ENCODE measurements around the gene AHRR. TPM values are rescaled to one million over a fixed set of nuclear protein-coding genes. Genes with fewer than 3 reads are reported as not detected.

AHRR gene
- total RNA-seq, 1 experiment from 2014 or later: 3.2 TPM

DNA sequence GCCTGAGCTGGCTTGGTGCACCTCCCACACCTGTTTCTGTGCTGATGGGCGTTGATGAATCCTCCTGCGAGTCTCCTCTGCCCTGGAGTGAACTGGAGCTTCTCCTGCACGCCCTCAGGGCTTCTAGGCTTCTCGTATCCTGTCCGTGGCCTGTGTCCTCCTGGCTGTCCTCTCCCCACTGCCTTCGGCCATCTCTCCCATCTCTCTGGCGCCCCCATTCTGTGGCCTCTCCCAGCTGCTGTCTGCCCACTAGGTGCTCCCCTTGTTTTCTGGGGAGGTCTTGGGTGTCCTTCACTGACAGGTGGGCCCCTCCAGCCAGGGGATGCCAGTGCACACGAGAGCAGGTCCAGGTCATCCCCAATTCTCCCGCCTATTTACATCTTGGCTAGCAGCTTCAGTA lies 28.8 kb downstream of the AHRR start:
- peak; percentile 19 for DNase-seq (ENCODE audit: unreplicated experiment)
- Mint-ChIP-seq H3K4me3 (ENCODE audit: unreplicated experiment) (no peak overlapping the region), H3K4me1 (ENCODE audit: insufficient read depth, unreplicated experiment) (no peaks in the 10 kb centered on the region), H3K36me3 (ENCODE audit: insufficient read depth, unreplicated experiment) (no peaks in the 10 kb centered on the region), H3K9me3 (ENCODE audit: unreplicated experiment) (no peaks in the 10 kb centered on the region), H3K27me3 (ENCODE audit: insufficient read depth, unreplicated experiment) (no peaks in the 10 kb centered on the region), H3K27ac (ENCODE audit: low read depth, unreplicated experiment) (no peak overlapping the region)
- ChIA-PET CTCF (interaction anchor here (0.6 to 0.8 kb wide), 4 partner anchors 13 to 82 kb away, joined by 3 read pairs; no protein-coding TSS in a partner anchor), POLR2A (no interaction called here)
- no TSS peak for BruUV-seq (replicated peaks)
- intact Hi-C loops (cut with micrococcal nuclease): no loop called here
- TF ChIP-seq CTCF (IDR thresholded peaks at IDR 0.05; ENCODE audit: unreplicated experiment): no peak

- ChIA-PET POLR2A (no interaction called here), CTCF (interaction anchor here (0.7 kb wide), 1 partner anchor 72 kb away, joined by 3 read pairs; no protein-coding TSS in a partner anchor)
- Mint-ChIP-seq H3K27ac (ENCODE audit: low read depth, unreplicated experiment) (no peak overlapping the region), H3K36me3 (ENCODE audit: insufficient read depth, unreplicated experiment) (no peaks in the 10 kb centered on the region), H3K4me3 (ENCODE audit: unreplicated experiment) (no peak overlapping the region), H3K9me3 (ENCODE audit: unreplicated experiment) (no peaks in the 10 kb centered on the region), H3K4me1 (ENCODE audit: insufficient read depth, unreplicated experiment) (no peaks in the 10 kb centered on the region), H3K27me3 (ENCODE audit: insufficient read depth, unreplicated experiment) (no peaks in the 10 kb centered on the region)
- no TSS peak for BruUV-seq (replicated peaks)
- DNase-seq (ENCODE audit: unreplicated experiment): no peak
- no peak for TF ChIP-seq CTCF (IDR thresholded peaks at IDR 0.05; ENCODE audit: unreplicated experiment)
- intact Hi-C loops (cut with micrococcal nuclease): no loop called here
These were observed 29.8 kb downstream of the AHRR start for GRCh38 chr5:351084-351920.

GRCh38 chr5:351921-352245 lies 30.4 kb downstream of the AHRR start:
- no peaks in the 10 kb centered on the region for H3K4me1 Mint-ChIP-seq (ENCODE audit: insufficient read depth, unreplicated experiment)
- ChIA-PET POLR2A (no interaction called here), CTCF (no interaction called here)
- H3K27me3 Mint-ChIP-seq (ENCODE audit: insufficient read depth, unreplicated experiment): no peaks in the 10 kb centered on the region
- BruUV-seq (replicated peaks): no TSS peak
- no peak overlapping the region for H3K4me3 Mint-ChIP-seq (ENCODE audit: unreplicated experiment)
- H3K36me3 Mint-ChIP-seq (ENCODE audit: insufficient read depth, unreplicated experiment): no peaks in the 10 kb centered on the region
- no peaks in the 10 kb centered on the region for H3K9me3 Mint-ChIP-seq (ENCODE audit: unreplicated experiment)
- no peak for TF ChIP-seq CTCF (IDR thresholded peaks at IDR 0.05; ENCODE audit: unreplicated experiment)
- no peak overlapping the region for H3K27ac Mint-ChIP-seq (ENCODE audit: low read depth, unreplicated experiment)
- no peak for DNase-seq (ENCODE audit: unreplicated experiment)
- intact Hi-C loops (cut with micrococcal nuclease): no loop called here

- ChIA-PET CTCF (interaction anchor here (0.6 kb wide), 1 partner anchor 32 kb away, joined by 3 read pairs; no protein-coding TSS in a partner anchor), POLR2A (interaction anchor here (0.6 to 1.3 kb wide), 2 partner anchors 13 to 35 kb away, joined by 3 to 4 read pairs; no protein-coding TSS in a partner anchor)
- no peaks in the 10 kb centered on the region for H3K4me1 Mint-ChIP-seq (ENCODE audit: insufficient read depth, unreplicated experiment)
- H3K9me3 Mint-ChIP-seq (ENCODE audit: unreplicated experiment): no peaks in the 10 kb centered on the region
- no peak overlapping the region for H3K4me3 Mint-ChIP-seq (ENCODE audit: unreplicated experiment)
- no peaks in the 10 kb centered on the region for H3K36me3 Mint-ChIP-seq (ENCODE audit: insufficient read depth, unreplicated experiment)
- no peak overlapping the region for H3K27ac Mint-ChIP-seq (ENCODE audit: low read depth, unreplicated experiment)
- no peak for DNase-seq (ENCODE audit: unreplicated experiment)
- no peak for TF ChIP-seq CTCF (IDR thresholded peaks at IDR 0.05; ENCODE audit: unreplicated experiment)
- intact Hi-C loops (cut with micrococcal nuclease): no loop called here
- H3K27me3 Mint-ChIP-seq (ENCODE audit: insufficient read depth, unreplicated experiment): no peaks in the 10 kb centered on the region
- BruUV-seq (replicated peaks): no TSS peak
These were observed 31.4 kb downstream of the AHRR start for GRCh38 chr5:352639-353611.
